Camera-type eye (tissue), 1 donor: ENCODE data around the gene TRAF3IP3. TPM values are rescaled to one million over a fixed set of nuclear protein-coding genes. Genes with fewer than 3 reads are reported as not detected.

Source experiments
- total RNA-seq: library from RNA; depleted of rRNA; stranded (reverse); fragments of >200 nt; gene quantifications from one replicate; pipeline ENCODE4 v1.2.3, GENCODE V29; 2014

Gene TRAF3IP3
- total RNA-seq: 0.99 TPM

GRCh38 chr1:209755926-209756614 is at the start of gene TRAF3IP3:
TRAF3IP3 (plus strand) TSS chr1:209756053; CDS start chr1:209760040, 3,987 bp downstream.

GRCh38 chr1:209784265-209785169 is 28.7 kb downstream of the TRAF3IP3 start, which contains the start of gene C1orf74:
C1orf74 (minus strand) TSS chr1:209784559; CDS start chr1:209783634, 925 bp downstream.

GRCh38 chr1:209805875-209806760 is 50.3 kb downstream of the TRAF3IP3 start, which contains the start of gene IRF6:
IRF6 (minus strand) TSS chr1:209806142; CDS start chr1:209801413, 4,729 bp downstream.

GRCh38 chr1:209827384-209828262 is 71.8 kb downstream of the TRAF3IP3 start, which contains the start of gene UTP25:
UTP25 (plus strand) TSS chr1:209827972; CDS start chr1:209828064, 92 bp downstream.

Other genes with a start within 250 kb of the TRAF3IP3 start
- 0.93 TPM for gene CAMK1G, start 172.3 kb upstream of the TRAF3IP3 start, total RNA-seq
- gene LAMB3, start 103.6 kb upstream of the TRAF3IP3 start, total RNA-seq: 11.1 TPM
- gene G0S2, start 80.6 kb upstream of the TRAF3IP3 start, total RNA-seq: 9.5 TPM
- gene HSD11B1, start 51.2 kb upstream of the TRAF3IP3 start, total RNA-seq: 0.77 TPM
- gene C1orf74, start 28.5 kb downstream of the TRAF3IP3 start, total RNA-seq: 2.6 TPM
- 7.8 TPM for gene IRF6, start 50.1 kb downstream of the TRAF3IP3 start, total RNA-seq
- gene UTP25, start 71.9 kb downstream of the TRAF3IP3 start, total RNA-seq: 10.4 TPM
- gene SYT14, start 182.2 kb downstream of the TRAF3IP3 start, total RNA-seq: 23.6 TPM